Ovary (tissue), 9 donors: ENCODE measurements around the gene AP1G2. TPM values are rescaled to one million over a fixed set of nuclear protein-coding genes. Genes with fewer than 3 reads are reported as not detected.

Experiments used
- DNase-seq, 5 donors: peaks; one replicate each; pipeline ENCODE4 v3.0.0-alpha.2; 2019 to 2020
- H3K27ac ChIP-seq, 2 donors: fragments of 200-600 bp; one replicate each; pipeline versions ENCODE4 v1.5.1 to v1.8.0; 2019 to 2022
- H3K27me3 ChIP-seq: fragments of 200-600 bp; one replicate; pipeline ENCODE4 v1.8.0; 2022
- H3K36me3 ChIP-seq: fragments of 200-600 bp; sonication (generic); one replicate; pipeline ENCODE4 v1.5.1; 2019
- H3K4me1 ChIP-seq: one replicate; pipeline ENCODE4 v1.8.1; 2013; ENCODE audit warnings: mild to moderate bottlenecking, moderate library complexity; ENCODE audit not compliant: insufficient read depth
- H3K4me3 ChIP-seq: fragments of 200-600 bp; sonication (generic); one replicate; pipeline ENCODE4 v1.5.1; 2017
- H3K9me3 ChIP-seq, 2 donors: fragments of 200-600 bp in 1 of 2; sonication (generic) in 1 of 2; one replicate each; pipeline versions ENCODE4 v1.5.1 to v1.8.1; 2013 to 2019; ENCODE audit warnings: mild to moderate bottlenecking in 1 of 2, moderate library complexity in 1 of 2
- CTCF ChIP-seq, 3 donors: fragments of 450-650 bp in 2 of 3; fragments of 200-600 bp in 1 of 3; IDR thresholded peaks; one replicate each; pipeline versions ENCODE4 v1.5.1 to v1.8.0; 2016 to 2022; ENCODE audit warnings: antibody characterized with exemption in 3 of 3, mild to moderate bottlenecking in 1 of 3
- EP300 ChIP-seq: sonication (generic); formaldehyde crosslinking; IDR thresholded peaks from one replicate; pipeline ENCODE4 v1.6.1; 2017; ENCODE audit warnings: antibody characterized with exemption
- POLR2A ChIP-seq: fragments of 450-650 bp; IDR thresholded peaks from one replicate; pipeline ENCODE4 v1.6.1; 2017; ENCODE audit warnings: antibody characterized with exemption, mild to moderate bottlenecking, moderate library complexity
- WGBS, 3 donors: extraction: QIAGEN DNeasy Blood & Tissue Kit in 1 of 3; methylation state at CpG; one replicate each; pipeline versions ENCODE4 v1.1.5 to v1.1.7; 2013 to 2017; 5-methylcytosine and 5-hydroxymethylcytosine counted together
- intact Hi-C, 4 donors: fragments of 100-400 bp; cut with DNase I; formaldehyde crosslinking; loops; one replicate each; pipeline versions ENCODE4 v1.11.0 to v1.15.1; 2022 to 2023
- polyA plus RNA-seq, 2 donors: library from polyadenylated mRNA; stranded (reverse); fragments of 200-250 nt in 1 of 2; fragments of 350-450 nt in 1 of 2; fragmentation: Illumina TruSeq in 1 of 2; extraction: RNeasy Lipid Tissue Mini Kit (QIAGEN cat#74804) in 1 of 2; gene quantifications; one replicate each; pipeline ENCODE4 v1.2.3, GENCODE V29; 2013 to 2014
- total RNA-seq, 7 donors: library from RNA; depleted of rRNA in 2 of 7; stranded (reverse); fragments of >200 nt in 2 of 7; fragmentation: NEBNext Ultra II Directional in 3 of 7; extraction: Animal tissue kit (Norgen Biotek cat#: 25700) in 3 of 7; gene quantifications; one replicate each; pipeline versions ENCODE4 v1.1.0 to v1.2.4, GENCODE V29; 2016 to 2023
- donor health status: DM: no; HTN: no; CAD: no; lungs with moderate emphysema.
- donor health status: DM: no; HTN: no; CAD: no.
- donor health status: Bipolar disorder and iron deficiency.
- donor health status: DM: yes; HTN: yes; CAD: no.
- donor health status: DM: no; HTN: no; CAD: no.
- donor health status: DM: yes; HTN: yes; CAD: no.

AP1G2 gene
- total and polyA plus RNA-seq, 9 donors, result 32.0 to 129 (median 87.6) TPM

GRCh38 chr14:23559010-23559925 is 8.3 kb downstream of the AP1G2 start:
- H3K4me3 ChIP-seq, result no peak overlapping the region
- intact Hi-C loops, result loop anchor here in 1 of 4 donors (10.0 kb wide), 1 partner anchor 234 kb away; the partner anchor contains the start of gene PABPN1
- H3K27ac ChIP-seq, result no peak overlapping the region
- no peaks in the 10 kb centered on the region for H3K9me3 ChIP-seq
- no peaks in the 10 kb centered on the region for H3K27me3 ChIP-seq
- no peak for TF ChIP-seq POLR2A
- TF ChIP-seq CTCF (IDR thresholded peaks at IDR 0.05), result peak; percentile 26 to 48 (median 43)
- no peak for TF ChIP-seq EP300
- peak in 3 of 5 donors; percentile 46 to 63 (median 51) for DNase-seq
- H3K4me1 ChIP-seq, result peaks cover 6% of the 10 kb centered on the region
- H3K36me3 ChIP-seq, result no peaks in the 10 kb centered on the region
- WGBS, 3 donors, result 72 to 76% (median 72%) methylated on average over 21 of the region's 21 CpGs

GRCh38 chr14:23558346-23559009 is 9.1 kb downstream of the AP1G2 start:
- Histone ChIP-seq H3K9me3 (no peaks in the 10 kb centered on the region), H3K27ac (no peak overlapping the region), H3K4me3 (no peak overlapping the region), H3K36me3 (no peaks in the 10 kb centered on the region), H3K27me3 (no peaks in the 10 kb centered on the region), H3K4me1 (peaks cover 6% of the 10 kb centered on the region)
- WGBS, 3 donors, result 79 to 87% (median 79%) methylated on average over 10 of the region's 10 CpGs
- TF ChIP-seq CTCF (IDR thresholded peaks at IDR 0.05), result no peak
- intact Hi-C loops, result loop anchor here in 1 of 4 donors (10.0 kb wide), 1 partner anchor 234 kb away; the partner anchor contains the start of gene PABPN1
- DNase-seq, result no peak

- H3K4me1 ChIP-seq, result peaks cover 6% of the 10 kb centered on the region
- no peak overlapping the region for H3K27ac ChIP-seq
- DNase-seq, result no peak
- 89 to 95% (median 90%) methylated on average over 1 of the region's 1 CpG for WGBS, 3 donors
- H3K27me3 ChIP-seq, result no peaks in the 10 kb centered on the region
- intact Hi-C loops, result loop anchor here in 1 of 4 donors (10.0 kb wide), 1 partner anchor 233 kb away; the partner anchor contains the start of gene PABPN1
- TF ChIP-seq POLR2A (no peak), CTCF (IDR thresholded peaks at IDR 0.05) (no peak), EP300 (no peak)
- H3K9me3 ChIP-seq, result no peaks in the 10 kb centered on the region
- no peaks in the 10 kb centered on the region for H3K36me3 ChIP-seq
- H3K4me3 ChIP-seq, result no peak overlapping the region
Observed at GRCh38 chr14:23557946-23558345, 9.6 kb downstream of the AP1G2 start.

GRCh38 chr14:23557521-23557920 is 10.1 kb downstream of the AP1G2 start:
- H3K4me1 ChIP-seq, result peaks cover 6% of the 10 kb centered on the region
- no peak for DNase-seq
- H3K36me3 ChIP-seq, result no peaks in the 10 kb centered on the region
- no peaks in the 10 kb centered on the region for H3K27me3 ChIP-seq
- no peak overlapping the region for H3K4me3 ChIP-seq
- no peak overlapping the region for H3K27ac ChIP-seq
- 14 to 23% (median 20%) methylated on average over 2 of the region's 2 CpGs for WGBS, 3 donors
- no peaks in the 10 kb centered on the region for H3K9me3 ChIP-seq
- intact Hi-C loops, result loop anchor here in 1 of 4 donors (10.0 kb wide), 1 partner anchor 233 kb away; the partner anchor contains the start of gene PABPN1
- no peak for TF ChIP-seq CTCF (IDR thresholded peaks at IDR 0.05)
- TF ChIP-seq EP300, result no peak
- TF ChIP-seq POLR2A, result no peak
